Measurements from ENCODE around the gene USP14.

Gene USP14

DNA sequence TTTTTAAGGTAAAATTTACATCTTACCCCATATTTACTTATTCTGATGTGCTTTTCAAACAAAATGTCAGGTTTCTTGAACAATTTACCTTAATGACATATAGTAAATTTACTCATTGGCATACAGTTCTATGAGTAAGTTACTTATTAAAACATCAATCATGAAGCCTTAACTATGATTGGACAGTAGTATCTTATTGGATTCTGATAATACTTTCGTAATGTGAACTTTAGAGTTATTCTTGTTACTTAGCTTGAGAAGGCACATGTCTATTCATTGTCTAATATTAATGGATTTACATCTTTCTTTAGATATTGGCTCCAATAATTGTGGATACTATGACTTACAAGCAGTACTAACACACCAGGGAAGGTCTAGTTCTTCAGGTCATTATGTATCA lies 51.7 kb downstream of the USP14 start:
- no peak overlapping the region for H3K4me2 ChIP-seq (ENCODE audit: insufficient read depth, low read length)
- no peak overlapping the region for H3K9ac ChIP-seq (ENCODE audit: low read depth, low read length)
- no peak for TF ChIP-seq EZH2 (IDR thresholded peaks at IDR 0.05; ENCODE audit: borderline replicate concordance, low read depth, low read length, severe bottlenecking)
- TF ChIP-seq, protein P1, sequence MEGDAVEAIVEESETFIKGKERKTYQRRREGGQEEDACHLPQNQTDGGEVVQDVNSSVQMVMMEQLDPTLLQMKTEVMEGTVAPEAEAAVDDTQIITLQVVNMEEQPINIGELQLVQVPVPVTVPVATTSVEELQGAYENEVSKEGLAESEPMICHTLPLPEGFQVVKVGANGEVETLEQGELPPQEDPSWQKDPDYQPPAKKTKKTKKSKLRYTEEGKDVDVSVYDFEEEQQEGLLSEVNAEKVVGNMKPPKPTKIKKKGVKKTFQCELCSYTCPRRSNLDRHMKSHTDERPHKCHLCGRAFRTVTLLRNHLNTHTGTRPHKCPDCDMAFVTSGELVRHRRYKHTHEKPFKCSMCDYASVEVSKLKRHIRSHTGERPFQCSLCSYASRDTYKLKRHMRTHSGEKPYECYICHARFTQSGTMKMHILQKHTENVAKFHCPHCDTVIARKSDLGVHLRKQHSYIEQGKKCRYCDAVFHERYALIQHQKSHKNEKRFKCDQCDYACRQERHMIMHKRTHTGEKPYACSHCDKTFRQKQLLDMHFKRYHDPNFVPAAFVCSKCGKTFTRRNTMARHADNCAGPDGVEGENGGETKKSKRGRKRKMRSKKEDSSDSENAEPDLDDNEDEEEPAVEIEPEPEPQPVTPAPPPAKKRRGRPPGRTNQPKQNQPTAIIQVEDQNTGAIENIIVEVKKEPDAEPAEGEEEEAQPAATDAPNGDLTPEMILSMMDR (IDR thresholded peaks at IDR 0.05; ENCODE audit: borderline replicate concordance, extremely low read depth, low read length, poor library complexity, severe bottlenecking) = no peak
- peaks cover 3% of the 10 kb centered on the region; the same call in 1 of the 2 replicates for H3K79me2 ChIP-seq (ENCODE audit: insufficient read depth, low read length)
- no peak overlapping the region for H3K4me3 ChIP-seq (ENCODE audit: low read depth in 1 of 2, low read length in 2 of 2)
- no peaks in the 10 kb centered on the region for H3K9me3 ChIP-seq (ENCODE audit: insufficient read depth, low read length, severe bottlenecking)
- no peak overlapping the region for H2AFZ ChIP-seq (ENCODE audit: low read depth, low read length)
- H3K36me3 ChIP-seq (ENCODE audit: insufficient read depth, low read length) = peaks cover 91% of the 10 kb centered on the region
- DNase-seq (no peak), ATAC-seq (ENCODE audit: insufficient read depth, low read depth) (no peak)
- 0 out of 2 replicates have a peak, but pooled peaks cover 3% of the 10 kb centered on the region for H4K20me1 ChIP-seq (ENCODE audit: insufficient read depth, low read length)
- H3K27me3 ChIP-seq (ENCODE audit: insufficient read depth, low read length, poor library complexity) = no peaks in the 10 kb centered on the region
- H3K4me1 ChIP-seq (ENCODE audit: insufficient read depth, low read length) = no peaks in the 10 kb centered on the region
- H3K27ac ChIP-seq (ENCODE audit: low read length) = no peak overlapping the region

GRCh38 chr18:210733-211132 lies 52.4 kb downstream of the USP14 start:
- Histone ChIP-seq H3K4me1 (ENCODE audit: insufficient read depth, low read length) (no peaks in the 10 kb centered on the region), H3K4me2 (ENCODE audit: insufficient read depth, low read length) (no peak overlapping the region), H3K36me3 (ENCODE audit: insufficient read depth, low read length) (peaks cover 91% of the 10 kb centered on the region), H3K79me2 (ENCODE audit: insufficient read depth, low read length) (peaks cover 3% of the 10 kb centered on the region; the same call in 1 of the 2 replicates), H3K27ac (ENCODE audit: low read length) (no peak overlapping the region), H3K9ac (ENCODE audit: low read depth, low read length) (no peak overlapping the region), H3K27me3 (ENCODE audit: insufficient read depth, low read length, poor library complexity) (no peaks in the 10 kb centered on the region), H2AFZ (ENCODE audit: low read depth, low read length) (no peak overlapping the region), H4K20me1 (ENCODE audit: insufficient read depth, low read length) (0 out of 2 replicates have a peak, but pooled peaks cover 3% of the 10 kb centered on the region), H3K9me3 (ENCODE audit: insufficient read depth, low read length, severe bottlenecking) (no peaks in the 10 kb centered on the region), H3K4me3 (ENCODE audit: low read depth in 1 of 2, low read length in 2 of 2) (no peak overlapping the region)
- ATAC-seq (ENCODE audit: insufficient read depth, low read depth) (no peak), DNase-seq (no peak)
- TF ChIP-seq, protein P1 (IDR thresholded peaks at IDR 0.05; ENCODE audit: borderline replicate concordance, extremely low read depth, low read length, poor library complexity, severe bottlenecking) = no peak

DNA sequence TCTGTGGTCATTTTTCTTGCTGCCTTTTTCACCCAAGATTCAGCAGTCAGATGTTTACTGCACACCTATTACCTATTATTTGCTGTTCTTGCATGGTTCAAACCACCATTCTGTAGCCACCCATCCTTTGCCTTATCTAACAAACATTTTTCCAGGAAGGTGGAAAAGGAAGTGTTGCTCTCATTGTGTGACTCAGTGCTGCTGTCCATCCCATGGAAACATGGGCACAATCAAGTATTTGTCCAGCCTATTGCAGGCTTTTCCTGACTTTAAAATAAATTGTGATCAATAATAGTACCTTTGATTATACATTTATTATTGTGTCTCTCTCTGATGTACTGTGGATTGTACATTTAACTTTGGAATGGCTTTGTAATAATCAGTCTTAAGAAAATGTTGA lies 53.2 kb downstream of the USP14 start:
- no peak overlapping the region for H2AFZ ChIP-seq (ENCODE audit: low read depth, low read length)
- no peaks in the 10 kb centered on the region for H3K27me3 ChIP-seq (ENCODE audit: insufficient read depth, low read length, poor library complexity)
- DNase-seq (no peak), ATAC-seq (ENCODE audit: insufficient read depth, low read depth) (no peak)
- H3K9ac ChIP-seq (ENCODE audit: low read depth, low read length) = no peak overlapping the region
- H3K4me1 ChIP-seq (ENCODE audit: insufficient read depth, low read length) = no peaks in the 10 kb centered on the region
- H3K4me2 ChIP-seq (ENCODE audit: insufficient read depth, low read length) = no peak overlapping the region
- H3K79me2 ChIP-seq (ENCODE audit: insufficient read depth, low read length) = peaks cover 3% of the 10 kb centered on the region; the same call in 1 of the 2 replicates
- no peak overlapping the region for H3K27ac ChIP-seq (ENCODE audit: low read length)
- H3K4me3 ChIP-seq (ENCODE audit: low read depth in 1 of 2, low read length in 2 of 2) = no peak overlapping the region
- H3K36me3 ChIP-seq (ENCODE audit: insufficient read depth, low read length) = peaks cover 91% of the 10 kb centered on the region
- H4K20me1 ChIP-seq (ENCODE audit: insufficient read depth, low read length) = 0 out of 2 replicates have a peak, but pooled peaks cover 3% of the 10 kb centered on the region
- no peaks in the 10 kb centered on the region for H3K9me3 ChIP-seq (ENCODE audit: insufficient read depth, low read length, severe bottlenecking)
- TF ChIP-seq EZH2 (IDR thresholded peaks at IDR 0.05; ENCODE audit: borderline replicate concordance, low read depth, low read length, severe bottlenecking) = no peak
- TF ChIP-seq, protein P1 (IDR thresholded peaks at IDR 0.05; ENCODE audit: borderline replicate concordance, extremely low read depth, low read length, poor library complexity, severe bottlenecking) = no peak

DNA sequence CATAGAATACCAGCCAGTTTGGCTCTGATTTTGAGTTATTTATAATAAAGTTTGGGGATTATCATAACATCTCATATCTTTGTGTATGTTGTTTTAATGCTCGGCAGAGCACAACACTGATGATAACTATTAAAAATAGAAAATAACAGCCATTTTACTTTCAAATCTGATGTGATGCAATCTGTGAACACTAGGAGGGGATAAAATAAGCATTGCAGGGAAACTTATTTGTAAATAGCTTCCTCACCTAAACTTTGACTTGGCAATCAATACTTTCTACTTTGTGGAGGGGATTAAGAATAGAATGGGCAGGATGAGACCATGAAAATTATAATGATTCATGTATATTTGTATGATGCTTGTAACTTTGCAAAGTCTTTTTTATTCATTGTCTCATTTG lies 54.4 kb downstream of the USP14 start:
- peaks cover 93% of the 10 kb centered on the region for H3K36me3 ChIP-seq (ENCODE audit: insufficient read depth, low read length)
- H3K9me3 ChIP-seq (ENCODE audit: insufficient read depth, low read length, severe bottlenecking) = no peaks in the 10 kb centered on the region
- TF ChIP-seq EZH2 (IDR thresholded peaks at IDR 0.05; ENCODE audit: borderline replicate concordance, low read depth, low read length, severe bottlenecking) = no peak
- TF ChIP-seq, protein P1 (IDR thresholded peaks at IDR 0.05; ENCODE audit: borderline replicate concordance, extremely low read depth, low read length, poor library complexity, severe bottlenecking) = peak; percentile 30

More for the DNA sequence above, 54.4 kb downstream of the USP14 start:
- ATAC-seq (ENCODE audit: insufficient read depth, low read depth) (no peak), DNase-seq (no peak)
- Histone ChIP-seq H3K27ac (ENCODE audit: low read length) (no peak overlapping the region), H3K4me3 (ENCODE audit: low read depth in 1 of 2, low read length in 2 of 2) (no peak overlapping the region), H3K27me3 (ENCODE audit: insufficient read depth, low read length, poor library complexity) (no peaks in the 10 kb centered on the region), H3K4me1 (ENCODE audit: insufficient read depth, low read length) (no peaks in the 10 kb centered on the region), H3K4me2 (ENCODE audit: insufficient read depth, low read length) (no peak overlapping the region), H3K79me2 (ENCODE audit: insufficient read depth, low read length) (no peaks in the 10 kb centered on the region; the same call in 1 of the 2 replicates), H4K20me1 (ENCODE audit: insufficient read depth, low read length) (0 out of 2 replicates have a peak, but pooled peaks cover 3% of the 10 kb centered on the region), H2AFZ (ENCODE audit: low read depth, low read length) (no peak overlapping the region), H3K9ac (ENCODE audit: low read depth, low read length) (no peak overlapping the region)

Measured in DND-41 (cell line).